ENCODE data around the gene MMADHC. TPM values are rescaled to one million over a fixed set of nuclear protein-coding genes. Genes with fewer than 3 reads are reported as not detected.
"Not testable (repeated sequence)": the region's sequence is repeated elsewhere in the genome, so short reads cannot be mapped to it uniquely, and the experiment has no call there.

MMADHC gene
- total RNA-seq, 2 donors from 2014 or later: 112 to 167 TPM

GRCh38 chr2:149568138-149568537 lies 19.4 kb downstream of the MMADHC start:
- H3K9me3 Mint-ChIP-seq: no peaks in the 10 kb centered on the region
- no peak for DNase-seq (ENCODE audit: low spot score in 2 of 2)
- no peak overlapping the region for H3K27ac Mint-ChIP-seq
- ATAC-seq: no peak
- H3K36me3 Mint-ChIP-seq: no peaks in the 10 kb centered on the region

GRCh38 chr2:149566652-149567051 lies 20.9 kb downstream of the MMADHC start:
- no peak for DNase-seq (ENCODE audit: low spot score in 2 of 2)
- Mint-ChIP-seq H3K36me3 (no peaks in the 10 kb centered on the region), H3K27ac (no peak overlapping the region), H3K9me3 (no peaks in the 10 kb centered on the region)
- no peak for ATAC-seq

- DNase-seq (ENCODE audit: low spot score in 2 of 2); H3K9me3 Mint-ChIP-seq; ATAC-seq; H3K27ac Mint-ChIP-seq; H3K36me3 Mint-ChIP-seq: not testable (repeated sequence)
Measured at GRCh38 chr2:149565625-149566024, 21.9 kb downstream of the MMADHC start.

- Mint-ChIP-seq H3K9me3 (no peaks in the 10 kb centered on the region), H3K27ac (no peak overlapping the region), H3K36me3 (no peaks in the 10 kb centered on the region)
- ATAC-seq (no peak), DNase-seq (ENCODE audit: low spot score in 2 of 2) (no peak)
Measured at GRCh38 chr2:149564983-149565382, 22.6 kb downstream of the MMADHC start.

- DNase-seq (ENCODE audit: low spot score in 2 of 2) (no peak), ATAC-seq (no peak)
- Mint-ChIP-seq H3K9me3 (no peaks in the 10 kb centered on the region), H3K36me3 (no peaks in the 10 kb centered on the region), H3K27ac (no peak overlapping the region)
Measured at GRCh38 chr2:149564097-149564496, 23.5 kb downstream of the MMADHC start.

- no peak for DNase-seq (ENCODE audit: low spot score in 2 of 2)
- H3K36me3 Mint-ChIP-seq: no peaks in the 10 kb centered on the region
- H3K9me3 Mint-ChIP-seq: no peaks in the 10 kb centered on the region
- H3K27ac Mint-ChIP-seq: no peak overlapping the region
- ATAC-seq: no peak
Measured at GRCh38 chr2:149562324-149562723, 25.3 kb downstream of the MMADHC start.

GRCh38 chr2:149561309-149561926 lies 26.2 kb downstream of the MMADHC start:
- no peak overlapping the region for H3K27ac Mint-ChIP-seq
- no peaks in the 10 kb centered on the region for H3K9me3 Mint-ChIP-seq

GRCh38 chr2:149559341-149560068 lies 28.1 kb downstream of the MMADHC start:
- H3K36me3 Mint-ChIP-seq: no peaks in the 10 kb centered on the region
- H3K9me3 Mint-ChIP-seq: no peaks in the 10 kb centered on the region
- no peak overlapping the region for H3K27ac Mint-ChIP-seq
- DNase-seq (ENCODE audit: low spot score in 2 of 2) (no peak), ATAC-seq (no peak)

More at GRCh38 chr2:149561309-149561926, 26.2 kb downstream of the MMADHC start:
- no peaks in the 10 kb centered on the region for H3K36me3 Mint-ChIP-seq
- ATAC-seq (no peak), DNase-seq (ENCODE audit: low spot score in 2 of 2) (peak in 1 of 2 donors; percentile 39)

GRCh38 chr2:149556452-149556851 lies 31.1 kb downstream of the MMADHC start:
- Mint-ChIP-seq H3K36me3 (no peaks in the 10 kb centered on the region), H3K27ac (no peak overlapping the region), H3K9me3 (no peaks in the 10 kb centered on the region)
- no peak for DNase-seq (ENCODE audit: low spot score in 2 of 2)
- ATAC-seq: no peak

GRCh38 chr2:149552830-149553229 lies 34.7 kb downstream of the MMADHC start:
- Mint-ChIP-seq H3K9me3 (no peaks in the 10 kb centered on the region), H3K36me3 (peaks cover 0 to 7% of the 10 kb centered on the region in 2 donors), H3K27ac (no peak overlapping the region)
- no peak for DNase-seq (ENCODE audit: low spot score in 2 of 2)
- ATAC-seq: no peak

GRCh38 chr2:149552226-149552625 lies 35.3 kb downstream of the MMADHC start:
- Mint-ChIP-seq H3K36me3 (peaks cover 0 to 7% of the 10 kb centered on the region in 2 donors), H3K9me3 (no peaks in the 10 kb centered on the region), H3K27ac (no peak overlapping the region)
- no peak for DNase-seq (ENCODE audit: low spot score in 2 of 2)
- ATAC-seq: no peak

- no peaks in the 10 kb centered on the region for H3K9me3 Mint-ChIP-seq
- ATAC-seq: peak in 1 of 2 donors; percentile 50
- DNase-seq (ENCODE audit: low spot score in 2 of 2): no peak
- peaks cover 0 to 4% of the 10 kb centered on the region in 2 donors for H3K36me3 Mint-ChIP-seq
- H3K27ac Mint-ChIP-seq: no peak overlapping the region
Measured at GRCh38 chr2:149544692-149545091, 42.9 kb downstream of the MMADHC start.

GRCh38 chr2:149543845-149544244 lies 43.7 kb downstream of the MMADHC start:
- Mint-ChIP-seq H3K9me3 (no peaks in the 10 kb centered on the region), H3K27ac (no peak overlapping the region)

GRCh38 chr2:149540138-149540537 lies 47.4 kb downstream of the MMADHC start:
- Mint-ChIP-seq H3K9me3 (peaks cover 4% of the 10 kb centered on the region in 2 donors), H3K36me3 (peaks cover 0 to 4% of the 10 kb centered on the region in 2 donors), H3K27ac (no peak overlapping the region)
- ATAC-seq (no peak), DNase-seq (ENCODE audit: low spot score in 2 of 2) (no peak)

More at GRCh38 chr2:149543845-149544244, 43.7 kb downstream of the MMADHC start:
- DNase-seq (ENCODE audit: low spot score in 2 of 2): no peak
- peaks cover 0 to 4% of the 10 kb centered on the region in 2 donors for H3K36me3 Mint-ChIP-seq
- no peak for ATAC-seq

GRCh38 chr2:149538138-149538833 lies 49.3 kb downstream of the MMADHC start:
- DNase-seq (ENCODE audit: low spot score in 2 of 2) (no peak), ATAC-seq (peak in 1 of 2 donors; percentile 79)
- no peak overlapping the region for H3K27ac Mint-ChIP-seq
- peaks cover 4% of the 10 kb centered on the region in 2 donors for H3K9me3 Mint-ChIP-seq
- no peaks in the 10 kb centered on the region for H3K36me3 Mint-ChIP-seq

GRCh38 chr2:149537092-149537726 lies 50.4 kb downstream of the MMADHC start:
- peaks cover 4% of the 10 kb centered on the region in 2 donors for H3K9me3 Mint-ChIP-seq
- DNase-seq (ENCODE audit: low spot score in 2 of 2) (no peak), ATAC-seq (peak; percentile 41 to 85)
- no peaks in the 10 kb centered on the region for H3K36me3 Mint-ChIP-seq
- H3K27ac Mint-ChIP-seq: no peak overlapping the region

GRCh38 chr2:149536649-149537048 lies 50.9 kb downstream of the MMADHC start:
- Mint-ChIP-seq H3K36me3 (no peaks in the 10 kb centered on the region), H3K9me3 (peaks cover 4% of the 10 kb centered on the region in 2 donors), H3K27ac (no peak overlapping the region)
- DNase-seq (ENCODE audit: low spot score in 2 of 2): no peak
- ATAC-seq: no peak
